Measurements from ENCODE around the gene ZNF622.

The ZNF622 gene

DNA sequence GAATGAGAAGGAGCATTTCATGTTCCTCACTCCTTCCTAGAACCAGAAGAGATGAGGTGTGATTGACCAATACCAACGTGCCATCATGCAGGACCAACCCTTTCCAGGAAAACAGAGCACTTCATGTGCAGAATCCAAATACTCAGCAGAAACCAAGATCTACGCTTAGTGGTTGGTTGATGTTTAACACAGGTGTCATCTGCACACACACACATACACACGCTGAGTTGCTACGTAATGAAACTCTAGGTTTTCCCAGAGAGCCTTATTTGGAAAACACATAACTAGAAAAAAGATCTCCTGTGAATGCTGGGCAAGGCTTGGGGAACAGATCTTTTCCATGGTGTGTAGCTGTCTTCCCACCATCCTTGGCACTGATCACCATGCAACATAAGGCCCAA lies 21.1 kb upstream of the ZNF622 start:
- Histone ChIP-seq H3K4me2 (ENCODE audit: low read length, poor library complexity, severe bottlenecking) (no peak overlapping the region), H3K9me3 (ENCODE audit: control insufficient read depth, low read length) (no peaks in the 10 kb centered on the region), H3K4ac (ENCODE audit: low read depth in 1 of 2, low read length in 2 of 2) (no peak overlapping the region), H2AK5ac (ENCODE audit: low read length, severe bottlenecking) (no peak overlapping the region), H2AFZ (ENCODE audit: low read depth, low read length) (no peak overlapping the region), H3K9ac (ENCODE audit: low read length) (no peak overlapping the region), H2BK12ac (ENCODE audit: low read length in 2 of 2) (no peak overlapping the region), H3K4me3 (ENCODE audit: insufficient read depth in 1 of 2, low read depth in 1 of 2, low read length in 2 of 2) (no peak overlapping the region), H4K8ac (ENCODE audit: low read length) (no peak overlapping the region), H2BK15ac (ENCODE audit: low read depth, poor library complexity, severe bottlenecking) (no peak overlapping the region), H2BK120ac (ENCODE audit: low read depth, low read length) (no peak overlapping the region), H2BK5ac (ENCODE audit: low read depth, low read length, poor library complexity, severe bottlenecking) (no peak overlapping the region), H3K4me1 (ENCODE audit: control insufficient read depth, insufficient read depth, low read depth, low read length) (no peaks in the 10 kb centered on the region), H4K91ac (ENCODE audit: low read length) (peak overlapping the region; percentile 27), H3K27ac (ENCODE audit: low read length, poor library complexity, severe bottlenecking) (no peak overlapping the region), H3K27me3 (ENCODE audit: control insufficient read depth in 1 of 2, insufficient read depth in 1 of 2, low read length in 2 of 2) (no peaks in the 10 kb centered on the region), H3K23ac (ENCODE audit: low read length in 2 of 2) (no peak overlapping the region), H3K14ac (ENCODE audit: low read length in 2 of 2) (no peak overlapping the region), H3K36me3 (ENCODE audit: control insufficient read depth in 1 of 2, insufficient read depth in 2 of 2, low read depth in 1 of 2, low read length in 2 of 2) (no peaks in the 10 kb centered on the region), H3K18ac (ENCODE audit: low read depth in 1 of 2, low read length in 2 of 2) (no peak overlapping the region), H3K79me1 (replicated peaks; ENCODE audit: low read length, poor library complexity, severe bottlenecking) (no peaks in the 10 kb centered on the region)
- WGBS = 88% methylated on average over 4 of the region's 4 CpGs
- DNase-seq = no peak

DNA sequence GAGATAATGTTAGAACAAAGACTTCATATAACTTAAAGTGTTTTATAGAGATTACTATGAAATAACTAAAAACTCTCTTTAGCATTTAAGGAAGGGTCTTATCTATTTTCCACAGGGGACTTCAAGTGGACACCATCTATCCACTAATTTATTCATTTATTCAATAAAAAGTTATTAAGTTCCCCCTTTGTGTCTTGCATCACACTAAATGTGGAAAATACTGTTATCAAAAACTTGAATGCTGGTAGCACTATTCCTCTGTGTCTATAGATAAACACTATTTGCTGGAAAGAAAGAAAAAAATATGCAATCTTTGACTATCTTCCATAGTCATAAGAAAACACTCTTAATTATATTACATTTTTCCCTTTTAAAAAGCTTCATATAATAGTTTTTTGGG lies 20.1 kb upstream of the ZNF622 start:
- no peak for DNase-seq
- Histone ChIP-seq H3K27me3 (ENCODE audit: control insufficient read depth in 1 of 2, insufficient read depth in 1 of 2, low read length in 2 of 2) (no peaks in the 10 kb centered on the region), H3K27ac (ENCODE audit: low read length, poor library complexity, severe bottlenecking) (no peak overlapping the region), H4K91ac (ENCODE audit: low read length) (no peak overlapping the region), H2BK12ac (ENCODE audit: low read length in 2 of 2) (no peak overlapping the region), H3K4me3 (ENCODE audit: insufficient read depth in 1 of 2, low read depth in 1 of 2, low read length in 2 of 2) (no peak overlapping the region), H3K18ac (ENCODE audit: low read depth in 1 of 2, low read length in 2 of 2) (no peak overlapping the region), H4K8ac (ENCODE audit: low read length) (no peak overlapping the region), H3K4me1 (ENCODE audit: control insufficient read depth, insufficient read depth, low read depth, low read length) (no peaks in the 10 kb centered on the region), H3K14ac (ENCODE audit: low read length in 2 of 2) (no peak overlapping the region), H2BK15ac (ENCODE audit: low read depth, poor library complexity, severe bottlenecking) (no peak overlapping the region), H2BK120ac (ENCODE audit: low read depth, low read length) (no peak overlapping the region), H3K36me3 (ENCODE audit: control insufficient read depth in 1 of 2, insufficient read depth in 2 of 2, low read depth in 1 of 2, low read length in 2 of 2) (no peaks in the 10 kb centered on the region), H3K23ac (ENCODE audit: low read length in 2 of 2) (no peak overlapping the region), H3K9me3 (ENCODE audit: control insufficient read depth, low read length) (no peaks in the 10 kb centered on the region), H3K4ac (ENCODE audit: low read depth in 1 of 2, low read length in 2 of 2) (no peak overlapping the region), H2AFZ (ENCODE audit: low read depth, low read length) (no peak overlapping the region), H3K4me2 (ENCODE audit: low read length, poor library complexity, severe bottlenecking) (no peak overlapping the region), H2AK5ac (ENCODE audit: low read length, severe bottlenecking) (no peak overlapping the region), H3K79me1 (replicated peaks; ENCODE audit: low read length, poor library complexity, severe bottlenecking) (no peaks in the 10 kb centered on the region), H3K9ac (ENCODE audit: low read length) (no peak overlapping the region), H2BK5ac (ENCODE audit: low read depth, low read length, poor library complexity, severe bottlenecking) (no peak overlapping the region)

- no peaks in the 10 kb centered on the region for H3K4me1 ChIP-seq (ENCODE audit: control insufficient read depth, insufficient read depth, low read depth, low read length)
- no peaks in the 10 kb centered on the region for H3K36me3 ChIP-seq (ENCODE audit: control insufficient read depth in 1 of 2, insufficient read depth in 2 of 2, low read depth in 1 of 2, low read length in 2 of 2)
- H2BK120ac ChIP-seq (ENCODE audit: low read depth, low read length) = no peak overlapping the region
- no peak overlapping the region for H4K91ac ChIP-seq (ENCODE audit: low read length)
- H2AFZ ChIP-seq (ENCODE audit: low read depth, low read length) = no peak overlapping the region
- DNase-seq = no peak
- H3K79me1 ChIP-seq (replicated peaks; ENCODE audit: low read length, poor library complexity, severe bottlenecking) = no peaks in the 10 kb centered on the region
- H2BK12ac ChIP-seq (ENCODE audit: low read length in 2 of 2) = no peak overlapping the region
- no peak overlapping the region for H3K27ac ChIP-seq (ENCODE audit: low read length, poor library complexity, severe bottlenecking)
- no peak overlapping the region for H3K14ac ChIP-seq (ENCODE audit: low read length in 2 of 2)
- H3K9me3 ChIP-seq (ENCODE audit: control insufficient read depth, low read length) = no peaks in the 10 kb centered on the region
- H3K4me2 ChIP-seq (ENCODE audit: low read length, poor library complexity, severe bottlenecking) = no peak overlapping the region
- no peak overlapping the region for H3K4me3 ChIP-seq (ENCODE audit: insufficient read depth in 1 of 2, low read depth in 1 of 2, low read length in 2 of 2)
- no peaks in the 10 kb centered on the region for H3K27me3 ChIP-seq (ENCODE audit: control insufficient read depth in 1 of 2, insufficient read depth in 1 of 2, low read length in 2 of 2)
- no peak overlapping the region for H2AK5ac ChIP-seq (ENCODE audit: low read length, severe bottlenecking)
- 92% methylated on average over 1 of the region's 1 CpG for WGBS
- H2BK15ac ChIP-seq (ENCODE audit: low read depth, poor library complexity, severe bottlenecking) = no peak overlapping the region
- no peak overlapping the region for H3K4ac ChIP-seq (ENCODE audit: low read depth in 1 of 2, low read length in 2 of 2)
- H4K8ac ChIP-seq (ENCODE audit: low read length) = no peak overlapping the region
- H2BK5ac ChIP-seq (ENCODE audit: low read depth, low read length, poor library complexity, severe bottlenecking) = no peak overlapping the region
- H3K9ac ChIP-seq (ENCODE audit: low read length) = no peak overlapping the region
- no peak overlapping the region for H3K23ac ChIP-seq (ENCODE audit: low read length in 2 of 2)
- H3K18ac ChIP-seq (ENCODE audit: low read depth in 1 of 2, low read length in 2 of 2) = no peak overlapping the region
These were observed 18.5 kb upstream of the ZNF622 start for GRCh38 chr5:16484081-16484480.

DNA sequence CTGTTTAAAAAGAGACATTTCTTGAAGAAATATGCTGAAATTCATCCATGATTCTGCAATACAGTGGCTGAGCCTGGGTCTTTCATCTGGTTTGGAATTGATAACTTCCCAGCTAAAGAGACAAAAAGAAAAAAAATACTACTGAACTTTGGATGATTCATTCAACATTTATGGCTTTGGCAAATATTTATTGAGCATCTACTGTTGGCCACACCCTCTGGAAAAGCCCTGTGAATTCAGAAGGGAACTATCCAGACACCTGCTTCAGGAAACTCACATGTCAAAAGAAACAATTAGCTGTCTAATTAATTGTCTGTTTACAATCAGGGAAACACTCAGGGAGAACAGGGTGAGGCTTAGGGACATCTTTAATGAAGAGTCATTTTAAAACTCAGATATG lies 17.8 kb upstream of the ZNF622 start:
- Histone ChIP-seq H2AK5ac (ENCODE audit: low read length, severe bottlenecking) (no peak overlapping the region), H3K23ac (ENCODE audit: low read length in 2 of 2) (no peak overlapping the region), H3K4me1 (ENCODE audit: control insufficient read depth, insufficient read depth, low read depth, low read length) (no peaks in the 10 kb centered on the region), H2BK12ac (ENCODE audit: low read length in 2 of 2) (no peak overlapping the region), H4K8ac (ENCODE audit: low read length) (no peak overlapping the region), H2BK5ac (ENCODE audit: low read depth, low read length, poor library complexity, severe bottlenecking) (no peak overlapping the region), H3K14ac (ENCODE audit: low read length in 2 of 2) (no peak overlapping the region), H3K36me3 (ENCODE audit: control insufficient read depth in 1 of 2, insufficient read depth in 2 of 2, low read depth in 1 of 2, low read length in 2 of 2) (no peaks in the 10 kb centered on the region), H3K18ac (ENCODE audit: low read depth in 1 of 2, low read length in 2 of 2) (no peak overlapping the region), H2AFZ (ENCODE audit: low read depth, low read length) (no peak overlapping the region), H4K91ac (ENCODE audit: low read length) (no peak overlapping the region), H2BK15ac (ENCODE audit: low read depth, poor library complexity, severe bottlenecking) (no peak overlapping the region), H3K79me1 (replicated peaks; ENCODE audit: low read length, poor library complexity, severe bottlenecking) (no peaks in the 10 kb centered on the region), H3K9ac (ENCODE audit: low read length) (no peak overlapping the region), H2BK120ac (ENCODE audit: low read depth, low read length) (no peak overlapping the region), H3K27ac (ENCODE audit: low read length, poor library complexity, severe bottlenecking) (no peak overlapping the region), H3K4me2 (ENCODE audit: low read length, poor library complexity, severe bottlenecking) (no peak overlapping the region), H3K27me3 (ENCODE audit: control insufficient read depth in 1 of 2, insufficient read depth in 1 of 2, low read length in 2 of 2) (no peaks in the 10 kb centered on the region), H3K4me3 (ENCODE audit: insufficient read depth in 1 of 2, low read depth in 1 of 2, low read length in 2 of 2) (no peak overlapping the region), H3K9me3 (ENCODE audit: control insufficient read depth, low read length) (no peaks in the 10 kb centered on the region), H3K4ac (ENCODE audit: low read depth in 1 of 2, low read length in 2 of 2) (no peak overlapping the region)
- no peak for DNase-seq

Data from mesenchymal stem cell (in vitro differentiated cells and primary cell).